Right atrium auricular region (tissue), 2 donors: ENCODE measurements around the gene HS3ST5. TPM values are rescaled to one million over a fixed set of nuclear protein-coding genes. Genes with fewer than 3 reads are reported as not detected.

Experiments
- DNase-seq: peaks from one replicate; pipeline ENCODE4 v3.0.0-alpha.2; 2019; ENCODE audit warnings: low spot score
- H3K27ac ChIP-seq, 2 donors: fragments of 200-600 bp; sonication (generic); 1 replicate in 1 of 2; 2 replicates in 1 of 2; pipeline ENCODE4 v1.5.1; 2016 to 2019
- H3K27me3 ChIP-seq, 2 donors: fragments of 200-600 bp; sonication (generic); one replicate each; pipeline versions ENCODE4 v1.5.1 to v1.6.0; 2017 to 2019
- H3K36me3 ChIP-seq: fragments of 200-600 bp; sonication (generic); one replicate; pipeline ENCODE4 v1.5.1; 2016
- H3K4me1 ChIP-seq, 2 donors: fragments of 200-600 bp; sonication (generic); one replicate each; pipeline versions ENCODE4 v1.5.1 to v1.6.0; 2017 to 2019
- H3K4me3 ChIP-seq, 2 donors: fragments of 200-600 bp; sonication (generic); 1 replicate in 1 of 2; 2 replicates in 1 of 2; pipeline ENCODE4 v1.5.1; 2017 to 2019; ENCODE audit warnings: mild to moderate bottlenecking in 1 of 2, moderate library complexity in 1 of 2
- H3K9me3 ChIP-seq, 2 donors: fragments of 200-600 bp; sonication (generic); one replicate each; pipeline ENCODE4 v1.5.1; 2019
- total RNA-seq, 2 donors: library from RNA; depleted of rRNA; stranded (reverse); fragments of >200 nt; gene quantifications; one replicate each; pipeline ENCODE4 v1.1.0, GENCODE V29; 2016
- TF ChIP-seq, protein P1 (sequence below), 2 donors: fragments of 200-600 bp; sonication (generic); IDR thresholded peaks; one replicate each; pipeline ENCODE4 v1.5.1; 2019; ENCODE audit warnings: antibody characterized with exemption in 2 of 2

Gene HS3ST5, protein sequence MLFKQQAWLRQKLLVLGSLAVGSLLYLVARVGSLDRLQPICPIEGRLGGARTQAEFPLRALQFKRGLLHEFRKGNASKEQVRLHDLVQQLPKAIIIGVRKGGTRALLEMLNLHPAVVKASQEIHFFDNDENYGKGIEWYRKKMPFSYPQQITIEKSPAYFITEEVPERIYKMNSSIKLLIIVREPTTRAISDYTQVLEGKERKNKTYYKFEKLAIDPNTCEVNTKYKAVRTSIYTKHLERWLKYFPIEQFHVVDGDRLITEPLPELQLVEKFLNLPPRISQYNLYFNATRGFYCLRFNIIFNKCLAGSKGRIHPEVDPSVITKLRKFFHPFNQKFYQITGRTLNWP
- total RNA-seq, result not detected

- Histone ChIP-seq H3K4me3 (peak within 1 kb of the TSS; percentile 16 to 53), H3K27ac (no peak within 1 kb of the TSS), H3K36me3 (no peaks in the 10 kb centered on the region), H3K4me1 (peaks cover 0 to 25% of the 10 kb centered on the region in 2 donors), H3K9me3 (no peaks in the 10 kb centered on the region), H3K27me3 (peaks cover 5 to 8% of the 10 kb centered on the region in 2 donors)
- TF ChIP-seq, protein P1, sequence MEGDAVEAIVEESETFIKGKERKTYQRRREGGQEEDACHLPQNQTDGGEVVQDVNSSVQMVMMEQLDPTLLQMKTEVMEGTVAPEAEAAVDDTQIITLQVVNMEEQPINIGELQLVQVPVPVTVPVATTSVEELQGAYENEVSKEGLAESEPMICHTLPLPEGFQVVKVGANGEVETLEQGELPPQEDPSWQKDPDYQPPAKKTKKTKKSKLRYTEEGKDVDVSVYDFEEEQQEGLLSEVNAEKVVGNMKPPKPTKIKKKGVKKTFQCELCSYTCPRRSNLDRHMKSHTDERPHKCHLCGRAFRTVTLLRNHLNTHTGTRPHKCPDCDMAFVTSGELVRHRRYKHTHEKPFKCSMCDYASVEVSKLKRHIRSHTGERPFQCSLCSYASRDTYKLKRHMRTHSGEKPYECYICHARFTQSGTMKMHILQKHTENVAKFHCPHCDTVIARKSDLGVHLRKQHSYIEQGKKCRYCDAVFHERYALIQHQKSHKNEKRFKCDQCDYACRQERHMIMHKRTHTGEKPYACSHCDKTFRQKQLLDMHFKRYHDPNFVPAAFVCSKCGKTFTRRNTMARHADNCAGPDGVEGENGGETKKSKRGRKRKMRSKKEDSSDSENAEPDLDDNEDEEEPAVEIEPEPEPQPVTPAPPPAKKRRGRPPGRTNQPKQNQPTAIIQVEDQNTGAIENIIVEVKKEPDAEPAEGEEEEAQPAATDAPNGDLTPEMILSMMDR (IDR thresholded peaks at IDR 0.05), result peak in 1 of 2 donors; percentile 31
- no peak for DNase-seq
Measured at GRCh38 chr6:114342826-114343781, at the start of gene HS3ST5. Gene HS3ST5, minus strand, starts transcription at chr6:114343023. Its CDS starts 280,178 bp downstream, at chr6:114062845.

- Histone ChIP-seq H3K4me3 (no peak overlapping the region), H3K27ac (no peak overlapping the region), H3K9me3 (no peaks in the 10 kb centered on the region), H3K36me3 (no peaks in the 10 kb centered on the region), H3K4me1 (no peaks in the 10 kb centered on the region), H3K27me3 (no peaks in the 10 kb centered on the region)
- no peak for DNase-seq
- TF ChIP-seq, protein P1 (IDR thresholded peaks at IDR 0.05), result no peak
Measured at GRCh38 chr6:114390176-114390575, 47.4 kb upstream of the HS3ST5 start.

DNA sequence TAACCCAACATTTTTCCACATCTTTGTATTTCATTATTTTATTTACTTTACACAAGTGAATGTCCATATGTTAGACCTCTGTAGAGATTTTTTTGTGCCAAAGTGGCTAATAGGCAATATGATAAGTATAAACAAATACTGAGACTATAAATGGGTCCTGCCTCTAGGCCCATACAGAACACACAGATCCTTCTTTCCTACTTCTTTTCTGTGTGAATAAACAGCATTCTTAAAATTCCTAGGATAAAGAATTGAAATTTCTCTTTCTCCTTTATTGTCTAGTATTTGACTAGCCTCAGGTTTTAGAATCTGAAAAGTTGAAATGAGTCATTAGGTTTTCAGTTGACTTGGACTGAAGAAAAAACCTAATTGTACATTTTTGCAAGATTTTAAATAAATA, 46.3 kb upstream of the HS3ST5 start:
- H3K4me1 ChIP-seq, result no peaks in the 10 kb centered on the region
- H3K36me3 ChIP-seq, result no peaks in the 10 kb centered on the region
- DNase-seq, result no peak
- H3K27me3 ChIP-seq, result no peaks in the 10 kb centered on the region
- TF ChIP-seq, protein P1 (IDR thresholded peaks at IDR 0.05), result no peak
- no peaks in the 10 kb centered on the region for H3K9me3 ChIP-seq
- H3K27ac ChIP-seq, result no peak overlapping the region
- H3K4me3 ChIP-seq, result no peak overlapping the region

- Histone ChIP-seq H3K4me1 (no peaks in the 10 kb centered on the region), H3K27ac (no peak overlapping the region), H3K4me3 (no peak overlapping the region), H3K27me3 (no peaks in the 10 kb centered on the region), H3K9me3 (no peaks in the 10 kb centered on the region), H3K36me3 (no peaks in the 10 kb centered on the region)
- DNase-seq, result no peak
- TF ChIP-seq, protein P1 (IDR thresholded peaks at IDR 0.05), result no peak
Measured at GRCh38 chr6:114382406-114382805, 39.6 kb upstream of the HS3ST5 start.

GRCh38 chr6:114377881-114378280, 35.1 kb upstream of the HS3ST5 start:
- no peak for DNase-seq
- H3K36me3 ChIP-seq, result no peaks in the 10 kb centered on the region
- TF ChIP-seq, protein P1 (IDR thresholded peaks at IDR 0.05), result no peak
- H3K27me3 ChIP-seq, result no peaks in the 10 kb centered on the region
- H3K9me3 ChIP-seq, result no peaks in the 10 kb centered on the region
- H3K27ac ChIP-seq, result no peak overlapping the region
- no peaks in the 10 kb centered on the region for H3K4me1 ChIP-seq
- H3K4me3 ChIP-seq, result no peak overlapping the region
